ENCODE results near the gene PMS1.
"Not testable (repeated sequence)": the region's sequence is repeated elsewhere in the genome, so short reads cannot be mapped to it uniquely, and the experiment has no call there.

The PMS1 gene

DNA sequence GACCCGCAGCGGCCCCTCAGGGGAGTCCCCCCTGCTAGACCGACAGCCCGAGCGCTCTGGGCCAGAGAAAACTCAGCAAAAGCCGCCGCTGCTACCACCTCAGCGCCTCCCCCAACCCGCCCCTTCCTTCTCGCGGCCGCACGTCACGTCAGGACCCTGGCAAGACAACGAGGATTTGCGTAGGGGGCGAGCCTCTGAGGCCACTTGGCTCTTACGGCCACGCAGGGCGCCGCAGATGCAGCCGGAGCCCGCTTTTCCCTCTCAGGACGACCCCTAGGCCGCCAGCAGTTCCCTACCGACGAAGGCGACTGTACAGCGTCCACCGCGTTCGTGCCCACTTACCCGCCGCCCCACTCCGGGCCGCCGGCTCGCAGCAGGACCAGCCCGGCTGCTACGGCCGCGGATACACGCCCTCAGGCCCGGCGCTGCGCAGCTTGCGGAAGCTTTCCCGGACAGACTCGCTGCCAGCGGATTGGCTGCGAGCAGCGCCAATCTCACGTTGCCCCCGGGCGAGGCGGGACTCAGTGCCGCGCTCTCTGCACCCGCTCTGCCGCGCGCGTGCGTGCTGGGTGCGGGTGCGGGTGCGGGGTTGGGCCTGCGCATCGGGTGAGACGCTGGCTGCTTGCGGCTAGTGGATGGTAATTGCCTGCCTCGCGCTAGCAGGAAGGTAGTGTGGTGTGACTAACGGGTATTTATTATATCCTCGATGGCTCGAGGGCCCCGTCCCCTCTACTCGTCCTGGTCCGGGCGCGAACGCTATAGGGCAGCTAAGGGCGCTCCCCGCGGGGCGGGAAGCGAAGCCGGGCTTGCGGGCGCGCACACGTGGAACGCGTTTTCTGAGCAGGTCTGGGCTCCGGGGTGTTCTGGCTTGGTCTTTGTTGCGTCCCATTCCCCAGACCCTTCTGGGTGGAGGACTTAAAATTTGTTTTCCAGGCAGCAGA, at the start of gene PMS1, which contains the start of gene ORMDL1:
PMS1 (plus strand) TSS at position 524 of the 941 bp plus-strand sequence. CDS start 7,360 bp downstream, outside the sequence.
ORMDL1 (minus strand) TSS at position 413 of the 941 bp plus-strand sequence. CDS start 1,744 bp downstream, outside the sequence.
- peak; percentile 96 for DNase-seq

- DNase-seq = no peak
Measured at GRCh38 chr2:189751080-189751658, 33.1 kb upstream of the PMS1 start.

DNA sequence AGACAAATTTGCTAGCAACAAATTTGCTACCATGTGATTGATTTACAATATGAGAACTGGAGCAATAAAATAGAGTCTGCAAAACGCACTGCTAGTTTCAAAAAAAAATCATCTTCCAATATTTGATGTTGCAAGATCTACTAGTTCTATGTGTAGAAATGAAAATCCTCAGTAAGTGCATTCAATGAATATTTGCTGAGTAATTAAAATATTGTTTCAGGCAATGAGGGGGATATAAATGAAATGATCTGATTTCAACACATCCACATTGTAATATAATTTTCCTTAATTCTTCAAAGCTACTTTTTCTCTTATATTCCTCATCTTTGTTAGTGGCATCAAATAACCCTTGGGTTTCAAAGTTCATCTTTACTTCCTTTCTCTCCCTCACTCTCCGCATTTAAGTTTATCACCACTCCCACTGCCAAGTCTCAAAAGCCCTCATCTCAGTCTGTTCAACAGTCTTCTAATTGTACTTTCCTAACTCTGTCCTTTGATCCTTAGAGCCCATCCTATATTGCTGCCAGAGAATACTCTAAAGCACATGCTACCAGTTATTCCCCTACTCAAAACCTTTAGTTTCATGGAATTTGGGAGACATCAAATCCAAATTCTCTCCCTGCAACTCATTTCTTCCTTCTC, 27.8 kb upstream of the PMS1 start:
- no peak for DNase-seq

DNA sequence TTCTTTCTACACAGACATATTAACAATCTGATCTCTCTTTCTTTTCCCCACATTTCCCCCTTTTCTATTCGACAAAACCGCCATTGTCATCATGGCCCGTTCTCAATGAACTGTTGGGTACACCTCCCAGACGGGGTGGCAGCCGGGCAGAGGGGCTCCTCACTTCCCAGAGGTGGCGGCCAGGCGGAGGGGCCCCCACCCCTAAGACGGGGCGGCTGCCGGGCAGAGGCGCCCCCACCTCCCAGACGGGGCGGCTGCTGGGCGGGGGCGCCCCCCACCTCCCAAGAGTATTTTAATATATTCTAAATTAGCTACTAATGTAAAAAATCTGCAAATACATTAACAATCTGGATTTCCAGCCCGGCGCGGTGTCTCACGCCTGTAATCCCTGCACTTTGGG, 24.1 kb upstream of the PMS1 start:
- not testable (repeated sequence) for DNase-seq

GRCh38 chr2:189762229-189762550, 22.1 kb upstream of the PMS1 start:
- no peak for DNase-seq

DNA sequence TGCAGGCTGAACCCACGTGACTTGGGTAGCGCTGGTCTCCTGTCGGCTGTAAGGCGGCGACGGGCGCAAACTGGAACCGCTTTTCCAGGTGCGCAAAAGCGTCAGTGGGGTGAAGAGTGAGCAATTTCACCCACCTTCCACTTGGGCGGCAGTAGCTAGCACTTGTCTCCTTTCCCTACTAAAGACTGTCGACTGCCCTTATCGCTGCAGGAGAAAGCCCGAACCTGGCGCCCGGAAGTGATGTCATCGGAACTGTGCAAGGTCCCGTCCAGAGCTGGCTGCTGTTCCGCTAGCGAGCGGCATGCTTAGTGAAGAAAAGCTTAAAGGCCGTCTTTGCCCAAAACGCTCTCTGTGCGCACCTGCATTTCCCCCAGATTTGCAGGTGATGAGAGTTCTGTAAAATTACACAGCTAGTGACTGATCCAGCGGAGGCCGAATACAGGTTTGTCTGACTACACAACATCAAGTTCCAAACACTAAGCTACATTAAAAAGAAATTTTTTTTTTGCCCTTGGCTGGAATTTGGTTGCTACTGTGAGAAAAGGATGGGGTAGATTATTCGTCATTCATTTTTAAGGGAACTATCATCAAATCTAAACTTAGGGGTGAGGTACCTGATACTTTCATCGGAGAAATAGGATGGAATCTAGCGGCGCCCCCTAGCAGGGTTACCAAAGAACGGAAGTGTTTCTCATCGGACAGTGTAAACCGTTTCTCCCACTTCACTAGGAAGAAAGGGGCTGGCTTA, 21.5 kb upstream of the PMS1 start, which contains the start of gene OSGEPL1:
OSGEPL1 (minus strand) TSS at position 242 of the 748 bp plus-strand sequence. CDS start 1,152 bp downstream, outside the sequence.
- DNase-seq = peak; percentile 84

DNA sequence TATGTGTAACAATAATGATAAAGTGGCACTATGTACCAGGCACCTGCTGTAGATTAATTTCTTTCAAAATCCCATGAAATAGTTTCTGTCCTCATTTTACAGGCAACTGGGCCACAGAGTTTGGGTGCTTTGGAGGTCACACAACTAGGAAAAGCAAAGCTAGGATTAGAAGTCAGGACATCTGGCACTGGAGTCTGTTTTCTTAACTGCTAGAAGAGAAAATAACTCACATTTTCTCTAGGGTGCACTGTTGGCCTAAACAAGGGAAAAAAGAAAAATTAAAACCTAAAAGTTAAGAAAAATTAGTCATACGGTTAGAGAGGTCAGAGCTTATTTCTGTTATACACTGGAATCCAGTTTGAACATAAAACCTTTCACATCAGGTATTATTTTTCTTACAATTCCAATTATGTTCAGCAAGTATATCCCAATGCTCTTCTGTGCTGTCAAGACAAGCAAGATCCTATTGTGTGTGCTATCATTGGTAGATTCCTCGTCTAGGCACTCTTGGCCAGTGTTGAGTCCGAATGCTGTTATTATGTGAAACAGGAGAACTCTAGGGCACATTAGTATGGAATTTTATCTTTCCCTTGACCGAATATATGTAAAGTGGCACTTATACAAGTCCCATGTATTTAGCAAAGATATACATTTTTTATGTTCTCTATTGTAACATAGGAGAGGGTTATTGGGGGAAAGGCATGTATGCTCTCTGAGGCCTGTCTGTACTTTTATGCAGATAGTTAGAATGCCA, 20.2 kb upstream of the PMS1 start:
- no peak for DNase-seq

DNA sequence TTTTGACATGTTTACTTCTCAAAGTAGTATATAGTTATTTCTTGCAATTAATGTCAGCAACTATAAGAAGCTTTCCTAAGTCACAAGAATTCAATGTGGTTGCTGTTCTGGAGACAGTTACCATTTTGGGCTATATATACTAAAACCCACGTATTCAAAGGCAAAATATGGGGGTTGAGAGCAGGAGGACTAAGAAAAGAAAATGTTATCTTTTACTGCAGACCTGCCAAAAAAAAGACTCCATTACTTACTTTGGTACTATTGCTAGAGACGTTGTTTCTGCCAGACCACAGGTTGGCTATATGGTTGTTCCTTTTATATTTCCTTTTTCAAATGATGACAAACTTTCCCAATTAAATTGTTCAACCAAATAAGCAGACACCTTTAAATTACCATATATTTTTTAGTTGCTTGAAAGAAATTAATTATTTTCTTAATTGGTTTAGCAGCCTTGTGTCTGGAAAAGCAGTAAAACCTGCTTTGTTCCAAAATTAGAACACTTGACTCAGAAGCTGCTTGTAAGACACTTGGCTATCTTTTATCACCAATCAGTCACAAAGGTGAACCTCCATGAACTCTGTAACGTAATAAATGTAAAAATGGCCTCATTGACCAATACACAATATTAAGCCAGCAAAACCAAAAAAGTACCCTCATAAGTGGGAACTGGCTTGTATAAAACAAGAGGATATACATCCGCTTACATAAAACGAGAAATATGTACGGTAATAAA, 13.5 kb upstream of the PMS1 start:
- DNase-seq = no peak

GRCh38 chr2:189772212-189772611, 12.0 kb upstream of the PMS1 start:
- DNase-seq = no peak

DNA sequence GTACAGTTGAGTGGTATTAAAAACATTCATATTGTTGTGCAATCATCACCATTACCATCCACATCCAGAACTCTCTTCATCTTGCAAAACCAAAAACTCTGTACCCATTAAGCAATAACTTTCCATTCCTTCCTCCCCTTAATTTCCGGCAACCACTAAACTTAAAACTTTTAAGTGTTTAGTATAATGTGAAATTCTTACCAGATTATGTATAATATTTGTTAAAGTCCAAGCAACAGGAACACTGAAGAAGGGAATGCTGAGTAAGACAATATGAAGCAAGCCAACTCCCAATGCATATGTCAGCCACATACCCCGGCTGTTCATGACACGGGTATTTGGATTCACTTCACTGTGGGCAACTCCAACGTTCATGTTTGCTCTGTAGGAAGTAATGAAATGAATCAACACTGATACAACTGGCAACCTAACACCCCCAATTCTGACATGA, 2.0 kb upstream of the PMS1 start:
- no peak for DNase-seq

GRCh38 chr2:189783451-189783926, 761 bp upstream of the PMS1 start:
- no peak for DNase-seq

DNA sequence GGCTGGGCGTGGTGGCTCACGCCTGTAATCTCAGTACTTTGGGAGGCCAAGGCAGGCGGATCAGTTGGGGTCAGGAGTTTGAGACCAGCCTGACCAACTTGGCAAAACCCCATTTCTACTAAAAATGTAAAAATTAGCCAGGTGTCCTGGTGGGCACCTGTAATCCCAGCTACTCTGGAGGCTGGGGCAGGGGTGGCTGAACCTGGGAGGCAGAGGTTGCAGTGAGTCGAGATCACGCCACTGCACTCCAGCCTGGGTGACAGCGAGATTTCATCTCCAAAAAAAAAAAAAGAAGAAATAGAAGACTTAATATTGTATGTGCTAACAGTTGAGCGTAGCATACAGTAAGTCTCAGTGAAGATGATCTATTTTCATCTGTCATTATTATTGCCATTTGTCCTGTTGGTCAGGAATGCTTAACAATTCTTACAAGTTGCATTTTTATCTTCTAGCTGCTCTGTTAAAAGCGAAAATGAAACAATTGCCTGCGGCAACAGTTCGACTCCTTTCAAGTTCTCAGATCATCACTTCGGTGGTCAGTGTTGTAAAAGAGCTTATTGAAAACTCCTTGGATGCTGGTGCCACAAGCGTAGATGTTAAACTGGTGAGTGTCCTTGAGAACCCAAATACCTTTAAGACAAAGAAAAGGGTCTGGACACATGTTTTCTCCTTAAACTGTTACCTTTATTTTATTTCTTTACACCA, 7.2 kb downstream of the PMS1 start:
- no peak for DNase-seq

DNA sequence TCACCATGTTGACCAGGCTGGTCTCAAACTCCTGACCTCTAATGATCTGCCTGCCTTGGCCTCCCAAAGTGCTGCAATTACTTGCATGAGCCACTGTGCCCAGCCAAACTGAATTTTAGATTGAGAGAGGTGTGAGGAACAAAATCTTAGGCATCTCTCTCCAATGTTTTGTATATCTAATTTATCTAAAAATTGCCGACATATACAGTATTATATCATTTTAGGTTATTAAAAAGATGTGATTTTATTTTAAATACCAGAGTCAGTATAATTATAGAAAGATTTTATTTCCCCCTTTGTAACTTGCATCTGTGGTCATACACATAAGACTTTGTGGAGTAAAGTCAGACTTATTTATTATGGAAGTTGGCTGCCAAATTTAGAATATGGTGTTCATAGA, 10.1 kb downstream of the PMS1 start:
- no peak for DNase-seq

DNA sequence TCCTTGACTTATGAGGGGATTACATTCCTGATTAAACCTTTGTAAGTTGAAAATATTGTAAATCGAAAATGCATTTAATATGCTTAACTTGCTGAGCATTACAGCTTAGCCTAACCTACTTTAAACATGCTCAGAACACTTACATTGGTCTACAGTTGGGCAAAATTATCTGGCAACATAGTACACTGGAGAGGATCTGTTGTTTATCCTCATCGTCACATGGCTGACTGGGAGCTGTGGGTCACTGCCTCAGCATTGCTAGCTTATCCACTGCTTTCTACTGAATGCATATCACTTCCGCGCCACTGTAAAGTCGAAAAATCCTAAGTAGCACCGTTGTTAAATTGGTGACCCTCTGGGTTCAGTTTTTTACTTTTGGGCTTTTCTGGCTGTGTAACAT, 13.7 kb downstream of the PMS1 start:
- DNase-seq = no peak

DNA sequence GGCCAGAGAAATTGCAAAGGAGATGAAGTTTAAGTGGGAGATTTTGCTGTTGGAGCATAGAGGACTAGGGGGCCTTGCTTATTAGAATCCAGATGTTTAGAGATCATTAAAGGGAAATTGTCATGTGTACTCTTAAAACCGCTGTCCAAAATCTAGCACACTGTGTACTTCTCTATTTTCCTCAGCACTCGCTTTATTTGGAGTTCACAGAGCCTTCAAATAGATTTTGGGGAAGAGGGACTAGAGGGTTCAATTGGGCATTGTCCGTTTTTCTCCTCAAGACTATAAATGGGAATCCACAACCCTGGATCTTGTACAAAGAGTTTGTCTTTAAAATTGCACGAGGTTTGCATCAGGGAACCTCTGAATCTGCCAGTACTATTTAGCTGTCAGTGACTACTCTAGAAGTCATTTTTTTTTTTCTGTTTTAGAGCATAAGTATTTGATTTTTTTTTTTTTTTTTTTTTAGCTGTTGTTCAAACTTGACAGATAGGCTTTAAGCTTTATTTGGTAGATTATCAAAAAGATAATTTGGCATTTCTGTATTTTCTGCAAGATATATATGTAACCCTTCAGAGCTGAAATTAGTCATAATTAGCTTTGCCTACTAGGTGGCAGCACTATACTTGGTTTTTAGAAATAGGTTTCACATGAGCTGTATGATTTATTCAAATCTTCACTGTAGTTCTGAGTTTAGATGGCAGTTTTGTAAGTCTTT, 14.2 kb downstream of the PMS1 start:
- no peak for DNase-seq

DNA sequence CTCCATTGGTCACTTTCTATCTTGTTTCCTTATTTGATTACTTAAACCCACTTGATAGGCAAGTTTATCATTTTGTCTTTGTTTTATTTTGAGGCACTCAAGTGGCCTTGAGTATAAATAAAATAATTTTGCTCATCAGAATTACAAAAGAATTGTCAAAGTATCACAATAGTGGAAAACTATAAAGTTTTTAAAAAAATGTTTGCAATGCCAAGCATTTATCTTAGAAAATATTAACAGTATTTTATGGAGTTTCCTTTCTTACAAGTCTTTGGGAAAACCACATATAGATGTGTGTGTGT, 14.7 kb downstream of the PMS1 start:
- DNase-seq = no peak

DNA sequence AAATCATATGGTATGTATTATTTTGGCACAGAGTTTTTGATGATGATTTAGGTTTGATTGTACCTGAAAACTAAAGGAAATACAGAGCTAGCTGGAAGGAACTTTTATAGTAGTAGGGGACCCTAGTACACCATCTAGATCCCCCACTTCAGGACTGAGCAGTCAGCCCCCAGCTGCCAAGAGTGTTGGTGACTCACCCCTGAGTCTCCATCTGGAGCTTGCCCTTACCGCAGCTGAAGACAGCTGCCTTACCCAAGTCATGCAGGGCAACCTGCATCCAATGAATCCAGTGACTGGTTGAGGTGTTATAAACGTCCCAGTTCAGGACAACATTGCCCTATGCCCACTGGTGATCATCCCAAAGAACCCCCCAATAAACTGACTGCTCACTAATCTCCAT, 15.3 kb downstream of the PMS1 start:
- no peak for DNase-seq

DNA sequence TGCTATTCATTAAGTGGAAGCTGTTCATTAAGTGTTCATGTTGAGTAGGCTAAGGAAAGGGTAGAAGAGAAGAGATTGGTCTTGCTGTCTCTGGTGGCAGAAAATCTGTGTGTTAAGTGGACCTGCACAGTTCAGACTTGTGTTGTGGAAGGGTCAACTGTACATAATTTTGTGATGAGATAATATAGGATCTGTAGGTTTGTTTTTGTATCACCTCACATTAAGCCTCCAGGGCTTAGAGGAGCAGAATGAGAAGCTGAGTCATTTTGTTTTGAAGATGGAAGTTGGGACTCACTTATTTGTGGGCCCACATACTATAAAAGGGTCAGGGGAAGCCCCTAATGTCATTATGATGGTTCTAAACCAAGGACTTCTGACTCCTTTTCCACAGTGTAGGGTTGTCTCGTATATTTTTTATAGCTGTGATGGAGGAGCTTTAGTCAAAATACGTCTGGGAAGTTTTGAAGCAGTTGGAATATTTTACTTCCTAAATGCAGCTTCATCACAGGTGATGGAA, 18.2 kb downstream of the PMS1 start:
- no peak for DNase-seq

GRCh38 chr2:189803431-189803830, 19.2 kb downstream of the PMS1 start:
- DNase-seq = no peak
